GM06990 (cell line): ENCODE measurements around the gene SPINK4.

Experiments used
- DNase-seq: peaks from one replicate; pipeline ENCODE4 v3.0.0-alpha.2; 2011; ENCODE audit not compliant: insufficient read length; ENCODE audit errors: extremely low read depth
- H3K27me3 ChIP-seq: replicated peaks from 2 replicates; pipeline ENCODE4 v1.6.0; 2011; ENCODE audit warnings: low read length; ENCODE audit not compliant: control insufficient read depth, insufficient read depth
- H3K36me3 ChIP-seq: 2 replicates; pipeline ENCODE4 v1.5.1; 2011; ENCODE audit warnings: low read length; ENCODE audit not compliant: control insufficient read depth, insufficient read depth
- H3K4me3 ChIP-seq: replicated peaks from 2 replicates; pipeline ENCODE4 v1.5.1; 2011; ENCODE audit warnings: low read depth, mild to moderate bottlenecking, control low read depth, low read length
- CTCF ChIP-seq: IDR thresholded peaks from 2 replicates; pipeline ENCODE4 v1.5.1; 2011; ENCODE audit warnings: low read length, control low read depth, mild to moderate bottlenecking, inconsistent platforms; ENCODE audit not compliant: insufficient read depth, poor library complexity, severe bottlenecking

Gene SPINK4

GRCh38 chr9:33211695-33212393, 28.1 kb upstream of the SPINK4 start:
- no peak overlapping the region for H3K4me3 ChIP-seq
- no peaks in the 10 kb centered on the region for H3K27me3 ChIP-seq
- DNase-seq: no peak
- no peak for TF ChIP-seq CTCF
- no peaks in the 10 kb centered on the region for H3K36me3 ChIP-seq

DNA sequence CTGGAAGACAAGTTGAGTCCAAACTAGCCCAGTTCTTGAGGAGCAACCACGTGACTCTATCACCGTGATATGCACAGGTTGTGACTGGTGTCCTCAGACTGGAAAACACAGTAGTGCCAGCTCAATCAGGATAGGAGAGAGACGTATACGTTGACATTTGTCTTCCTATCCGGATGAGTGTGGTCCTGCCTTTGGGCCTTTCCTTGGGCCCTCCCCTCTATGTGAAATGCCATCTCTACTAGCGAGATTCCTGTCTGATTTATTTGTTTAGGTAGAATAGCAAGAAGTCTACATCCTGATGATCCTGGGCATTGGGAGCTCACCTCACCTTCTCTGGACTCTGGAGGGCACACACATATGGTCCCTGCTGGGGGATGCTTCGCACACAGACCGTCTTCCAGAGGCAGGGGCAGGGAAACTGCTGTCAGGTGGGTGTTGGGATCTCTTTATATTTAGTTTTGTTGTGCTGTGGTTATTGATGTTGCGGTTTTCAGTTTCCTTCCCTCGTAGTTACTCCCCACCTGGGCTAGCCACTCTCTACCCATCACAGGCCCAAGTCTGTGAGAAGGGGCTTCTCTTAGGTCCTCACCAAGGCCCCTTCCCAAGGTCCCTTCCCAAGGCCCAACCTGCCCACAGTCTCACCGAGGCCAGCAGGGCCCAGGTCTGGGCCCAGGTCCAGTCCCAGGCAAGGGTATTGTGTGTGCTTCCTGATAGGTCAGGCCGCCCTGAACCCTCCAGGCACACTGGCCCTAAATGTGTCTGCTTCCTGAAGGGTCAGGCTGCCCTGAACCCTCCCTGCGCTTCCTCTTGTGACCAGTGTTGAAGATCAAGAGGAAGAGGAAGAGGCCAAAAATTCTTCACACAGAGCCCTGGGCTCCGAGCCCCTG, 19.0 kb upstream of the SPINK4 start:
- peak; percentile 34 for DNase-seq
- H3K4me3 ChIP-seq: no peak overlapping the region
- no peak for TF ChIP-seq CTCF
- H3K36me3 ChIP-seq: no peaks in the 10 kb centered on the region
- H3K27me3 ChIP-seq: no peaks in the 10 kb centered on the region

DNA sequence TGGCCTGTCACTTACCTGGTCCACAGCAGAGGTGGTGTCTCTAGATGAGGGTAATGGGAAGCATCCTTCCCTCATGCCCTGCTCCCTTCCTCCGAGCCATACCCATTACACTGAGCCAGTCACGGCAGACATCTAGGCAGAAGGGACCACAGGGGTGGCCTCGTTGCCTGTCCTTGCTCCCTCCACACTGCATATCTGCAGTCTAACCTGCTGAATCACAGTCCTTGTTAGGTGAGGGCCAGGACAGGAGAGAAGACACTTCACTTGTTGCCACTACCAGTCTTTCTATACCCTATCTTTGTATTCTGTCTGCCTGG, 18.4 kb upstream of the SPINK4 start:
- Histone ChIP-seq H3K36me3 (no peaks in the 10 kb centered on the region), H3K4me3 (no peak overlapping the region)
- TF ChIP-seq CTCF: no peak

DNA sequence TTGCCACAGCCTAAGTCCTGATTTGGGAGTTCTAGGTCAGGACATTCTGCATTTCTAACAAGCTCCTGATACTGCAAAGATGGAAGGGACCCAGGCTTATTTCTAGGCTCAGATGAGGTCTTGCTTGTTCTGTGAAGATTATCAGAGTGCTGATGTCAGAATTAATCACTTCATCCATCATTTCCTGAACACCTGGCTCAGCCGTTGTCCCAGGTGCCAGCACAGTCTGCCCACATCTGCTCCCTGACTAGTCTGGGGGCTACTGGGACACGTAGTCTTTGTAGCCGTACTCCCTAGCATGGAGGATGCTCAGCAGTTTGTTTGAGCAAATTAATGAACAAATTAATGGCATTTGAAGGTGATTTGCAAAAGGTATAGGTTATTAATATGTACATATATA, 17.9 kb upstream of the SPINK4 start:
- DNase-seq: no peak
- no peak for TF ChIP-seq CTCF
- no peak overlapping the region for H3K4me3 ChIP-seq
- no peaks in the 10 kb centered on the region for H3K27me3 ChIP-seq
- H3K36me3 ChIP-seq: no peaks in the 10 kb centered on the region

More for the DNA sequence above, 18.4 kb upstream of the SPINK4 start:
- H3K27me3 ChIP-seq: no peaks in the 10 kb centered on the region
- no peak for DNase-seq

DNA sequence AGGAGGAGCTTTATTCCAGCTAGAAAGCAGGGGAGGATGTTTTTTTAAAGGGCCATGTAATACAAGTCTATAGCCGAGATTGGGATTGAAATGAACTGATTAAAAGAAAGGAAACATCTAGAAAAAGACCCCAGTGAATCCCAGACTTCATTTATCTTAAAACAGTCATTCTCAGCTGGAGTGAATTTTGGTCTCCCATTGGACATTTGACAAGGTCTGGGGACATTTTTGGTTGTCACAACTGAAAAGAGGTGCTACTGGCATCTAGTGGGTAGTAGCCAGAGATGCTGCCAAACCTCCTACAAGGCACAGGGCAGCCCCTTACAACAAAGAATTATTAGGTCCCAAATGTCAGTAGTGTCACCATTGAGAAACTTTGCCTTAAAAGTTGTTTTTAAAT, 16.3 kb upstream of the SPINK4 start:
- Histone ChIP-seq H3K4me3 (no peak overlapping the region), H3K27me3 (no peaks in the 10 kb centered on the region), H3K36me3 (no peaks in the 10 kb centered on the region)
- TF ChIP-seq CTCF: peak; percentile 41
- DNase-seq: no peak
